Kidney epithelial cell (primary cell): ENCODE results near the gene HAPSTR1. TPM values are rescaled to one million over a fixed set of nuclear protein-coding genes. Genes with fewer than 3 reads are reported as not detected.

Source experiments
- DNase-seq: peaks from one replicate; pipeline ENCODE4 v3.0.0-alpha.2; 2010; ENCODE audit warnings: low read depth
- H3K27me3 ChIP-seq: 2 replicates; pipeline ENCODE4 v1.6.0; 2011; ENCODE audit warnings: low read length; ENCODE audit not compliant: control insufficient read depth, insufficient read depth
- H3K36me3 ChIP-seq: 2 replicates; pipeline ENCODE4 v1.5.1; 2011; ENCODE audit warnings: low read length; ENCODE audit not compliant: control insufficient read depth, insufficient read depth
- H3K4me3 ChIP-seq: 2 replicates; pipeline ENCODE4 v1.5.1; 2011; ENCODE audit warnings: low read depth, mild to moderate bottlenecking, control low read depth, low read length
- total RNA-seq: library from RNA; depleted of rRNA; stranded (reverse); fragments of >200 nt; gene quantifications from 2 replicates; pipeline ENCODE4 v1.2.3, GENCODE V29; 2015
- TF ChIP-seq, protein P1 (sequence below): IDR thresholded peaks from 2 replicates; pipeline ENCODE4 v1.5.1; 2011; ENCODE audit warnings: mild to moderate bottlenecking, moderate library complexity, low read length, control low read depth, inconsistent platforms; ENCODE audit not compliant: insufficient read depth, poor library complexity, severe bottlenecking

HAPSTR1 gene
- total RNA-seq, 1 donor from 2014 or later: 78.2 TPM

DNA sequence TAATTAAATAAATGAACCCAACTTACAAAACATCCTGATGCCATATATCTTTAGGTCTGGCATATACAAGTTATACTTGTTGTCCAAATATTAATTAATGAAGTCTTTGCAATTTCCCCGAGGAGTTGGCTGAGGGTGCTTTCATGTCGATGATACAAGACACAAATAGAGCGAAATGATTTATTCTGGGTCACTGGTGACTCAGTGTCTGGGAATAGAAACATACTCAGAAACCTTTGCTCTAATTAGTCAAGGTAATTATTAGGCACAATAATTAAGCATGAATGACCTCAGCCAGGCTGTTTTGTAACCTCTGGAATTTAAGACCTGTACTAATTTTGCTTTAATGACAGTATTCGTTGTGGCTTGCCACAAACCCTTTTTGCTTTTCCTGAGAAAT is 37.0 kb upstream of the HAPSTR1 start:
- Histone ChIP-seq H3K36me3 (no peaks in the 10 kb centered on the region), H3K27me3 (no peaks in the 10 kb centered on the region), H3K4me3 (no peak overlapping the region)
- no peak for DNase-seq
- TF ChIP-seq, protein P1, sequence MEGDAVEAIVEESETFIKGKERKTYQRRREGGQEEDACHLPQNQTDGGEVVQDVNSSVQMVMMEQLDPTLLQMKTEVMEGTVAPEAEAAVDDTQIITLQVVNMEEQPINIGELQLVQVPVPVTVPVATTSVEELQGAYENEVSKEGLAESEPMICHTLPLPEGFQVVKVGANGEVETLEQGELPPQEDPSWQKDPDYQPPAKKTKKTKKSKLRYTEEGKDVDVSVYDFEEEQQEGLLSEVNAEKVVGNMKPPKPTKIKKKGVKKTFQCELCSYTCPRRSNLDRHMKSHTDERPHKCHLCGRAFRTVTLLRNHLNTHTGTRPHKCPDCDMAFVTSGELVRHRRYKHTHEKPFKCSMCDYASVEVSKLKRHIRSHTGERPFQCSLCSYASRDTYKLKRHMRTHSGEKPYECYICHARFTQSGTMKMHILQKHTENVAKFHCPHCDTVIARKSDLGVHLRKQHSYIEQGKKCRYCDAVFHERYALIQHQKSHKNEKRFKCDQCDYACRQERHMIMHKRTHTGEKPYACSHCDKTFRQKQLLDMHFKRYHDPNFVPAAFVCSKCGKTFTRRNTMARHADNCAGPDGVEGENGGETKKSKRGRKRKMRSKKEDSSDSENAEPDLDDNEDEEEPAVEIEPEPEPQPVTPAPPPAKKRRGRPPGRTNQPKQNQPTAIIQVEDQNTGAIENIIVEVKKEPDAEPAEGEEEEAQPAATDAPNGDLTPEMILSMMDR: no peak

DNA sequence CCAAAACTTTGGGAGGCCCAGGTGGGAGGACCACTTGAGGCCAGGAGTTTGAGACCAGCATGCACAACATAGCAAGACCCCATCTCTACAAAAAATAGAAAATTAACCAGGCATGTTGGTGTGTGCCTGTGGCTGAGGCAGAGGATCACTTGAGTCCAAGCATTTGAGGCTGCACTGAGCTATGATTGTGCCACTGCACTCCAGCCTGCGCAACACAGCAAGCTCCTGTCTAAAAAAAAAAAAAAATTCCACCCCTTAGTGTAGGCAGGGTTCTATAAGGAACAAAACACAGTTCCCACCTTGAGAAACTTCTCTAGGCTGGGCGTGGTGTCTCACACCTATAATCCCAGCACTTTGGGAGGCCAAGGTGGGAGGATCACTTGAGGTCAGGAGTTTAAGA is 36.3 kb upstream of the HAPSTR1 start:
- DNase-seq: no peak
- no peaks in the 10 kb centered on the region for H3K36me3 ChIP-seq
- H3K4me3 ChIP-seq: no peak overlapping the region
- TF ChIP-seq, protein P1: no peak
- no peaks in the 10 kb centered on the region for H3K27me3 ChIP-seq

DNA sequence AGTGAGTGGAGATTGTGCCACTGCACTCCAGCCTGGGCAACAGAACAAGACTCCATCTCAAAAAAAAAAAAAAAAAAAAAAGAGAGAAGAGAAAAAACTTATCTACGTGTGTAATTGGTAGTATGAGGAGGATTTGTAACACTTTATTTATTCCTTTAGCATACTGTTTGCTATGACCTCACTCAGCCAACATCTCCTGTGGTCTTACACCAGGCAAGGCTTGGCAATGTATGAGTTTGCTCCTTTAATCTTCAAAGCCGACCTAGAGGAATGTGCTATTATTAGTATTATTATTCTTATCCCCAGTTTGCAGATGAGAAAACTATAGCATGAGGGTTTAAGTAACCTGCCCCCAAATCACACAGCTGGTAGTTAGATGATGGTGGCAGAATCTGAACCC is 35.8 kb upstream of the HAPSTR1 start:
- no peak for DNase-seq
- TF ChIP-seq, protein P1: no peak
- H3K27me3 ChIP-seq: no peaks in the 10 kb centered on the region
- no peaks in the 10 kb centered on the region for H3K36me3 ChIP-seq
- no peak overlapping the region for H3K4me3 ChIP-seq

DNA sequence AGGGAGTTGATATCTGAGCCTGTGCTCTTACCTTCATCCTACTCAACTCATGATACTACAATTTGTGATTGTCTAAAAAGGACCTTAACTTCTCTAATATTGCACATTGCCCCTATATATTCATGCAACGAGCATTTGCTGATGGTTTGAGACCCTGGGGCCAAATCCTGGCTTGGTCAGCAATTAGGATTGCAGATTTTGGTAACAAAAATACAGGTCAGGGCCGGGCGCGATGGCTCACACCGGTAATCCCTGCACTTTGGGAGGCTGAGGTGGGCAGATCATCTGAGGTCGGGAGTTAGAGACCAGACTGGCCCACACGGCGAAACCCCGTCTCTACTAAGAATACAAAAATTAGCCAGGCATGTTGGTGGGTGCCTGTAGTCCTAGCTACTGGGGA is 35.4 kb upstream of the HAPSTR1 start:
- TF ChIP-seq, protein P1: no peak
- Histone ChIP-seq H3K27me3 (no peaks in the 10 kb centered on the region), H3K36me3 (no peaks in the 10 kb centered on the region), H3K4me3 (no peak overlapping the region)
- no peak for DNase-seq

DNA sequence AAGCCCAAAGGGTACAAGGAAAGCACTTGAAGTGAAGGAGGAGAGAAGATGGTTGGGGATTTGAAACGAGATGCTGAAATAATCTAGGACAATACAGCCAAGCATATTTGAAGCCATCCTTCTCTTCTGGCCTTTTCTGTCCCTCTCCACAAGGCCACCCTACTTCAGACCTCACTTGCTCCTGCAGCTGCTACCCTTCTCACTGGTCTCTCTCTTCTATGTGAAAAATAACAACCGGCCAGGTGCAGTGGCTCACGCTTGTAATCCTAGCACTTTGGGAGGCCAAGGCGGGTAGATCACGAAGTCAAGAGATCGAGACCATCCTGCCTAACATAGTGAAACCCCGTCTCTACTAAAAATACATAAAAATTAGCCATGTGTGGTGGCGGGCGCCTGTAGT is 33.2 kb upstream of the HAPSTR1 start:
- no peak for DNase-seq
- Histone ChIP-seq H3K27me3 (no peaks in the 10 kb centered on the region), H3K4me3 (no peak overlapping the region), H3K36me3 (no peaks in the 10 kb centered on the region)
- TF ChIP-seq, protein P1: no peak

DNA sequence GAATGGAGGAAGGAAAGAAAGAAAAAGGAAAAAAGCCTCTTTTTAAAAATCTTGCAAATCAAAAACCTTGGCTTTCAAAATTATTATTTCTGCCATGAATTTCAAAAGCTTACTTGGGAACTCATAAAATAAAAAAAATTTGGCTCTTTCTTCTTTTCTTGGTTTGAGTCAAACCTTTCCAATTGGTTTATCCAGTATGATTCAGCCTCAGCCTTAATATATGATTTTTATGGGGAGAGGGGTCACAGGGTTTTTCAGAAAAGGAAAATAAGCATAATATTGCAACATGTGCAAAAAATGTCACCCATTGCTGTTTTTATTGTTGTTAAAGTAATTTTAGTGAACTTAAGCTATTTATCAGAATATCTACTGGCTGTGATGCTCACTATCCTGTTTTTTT is 31.2 kb upstream of the HAPSTR1 start:
- DNase-seq: no peak
- Histone ChIP-seq H3K36me3 (no peaks in the 10 kb centered on the region), H3K4me3 (no peak overlapping the region), H3K27me3 (no peaks in the 10 kb centered on the region)
- TF ChIP-seq, protein P1: no peak
